H1 (cell line): ENCODE results near the gene TLNRD1. TPM values are rescaled to one million over a fixed set of nuclear protein-coding genes. Genes with fewer than 3 reads are reported as not detected.

ENCODE experiments used
- ATF2 ChIP-seq: IDR thresholded peaks from 2 replicates; pipeline ENCODE4 v1.6.1; 2012; ENCODE audit warnings: low read length, inconsistent platforms
- CHD7 ChIP-seq: fragments of 300-600 bp; sonication (generic); IDR thresholded peaks from 2 replicates; pipeline ENCODE4 v1.7.1; 2012; ENCODE audit warnings: low read length, moderate library complexity, mild to moderate bottlenecking, inconsistent platforms; ENCODE audit not compliant: insufficient replicate concordance
- E2F6 ChIP-seq: IDR thresholded peaks from 2 replicates; pipeline ENCODE4 v1.6.1; 2012; ENCODE audit warnings: inconsistent platforms
- JUN ChIP-seq: IDR thresholded peaks from 2 replicates; pipeline ENCODE4 v1.6.1; 2011; ENCODE audit warnings: low read depth, mild to moderate bottlenecking, improper control_type of control experiment, low read length
- TBP ChIP-seq: IDR thresholded peaks from 2 replicates; pipeline ENCODE4 v1.6.1; 2011; ENCODE audit warnings: low read depth, low read length, improper control_type of control experiment
- ZNF274 ChIP-seq: IDR thresholded peaks from 2 replicates; pipeline ENCODE4 v1.7.0; 2012; ENCODE audit warnings: low read length, borderline replicate concordance; ENCODE audit errors: extremely low read depth
- polyA plus RNA-seq, 7 experiments: library from polyadenylated mRNA; depleted of rRNA in 3 of 7; stranded (reverse) in 5 of 7; unstranded in 2 of 7; fragments of >200 nt in 5 of 7; fragments of 200-250 nt in 2 of 7; gene quantifications; 1 replicate in 5 of 7; 2 replicates in 1 of 7; 4 replicates in 1 of 7; pipeline versions ENCODE4 v1.2.1 to v1.2.3, GENCODE V29; 2011 to 2013; ENCODE audit warnings: missing spikeins in 2 of 7, mixed read lengths in 2 of 7
- total RNA-seq: library from RNA; stranded (reverse); fragmentation: NEBNext Ultra II Directional; extraction: Animal tissue kit (Norgen Biotek cat#: 25700); gene quantifications from 2 replicates; pipeline ENCODE4 v1.2.1, GENCODE V29; 2021

The TLNRD1 gene
- total and polyA plus RNA-seq, 2 of the 8 experiments (the other 6 are each of a cell fraction or from before 2014, with no cell fraction given), result 12.2 to 20.5 TPM

GRCh38 chr15:80989518-80990478 lies 10.9 kb upstream of the TLNRD1 start, which contains the start of gene MESD (continued):
- TF ChIP-seq CHD7, result no peak
- TF ChIP-seq ATF2, result no peak
- TF ChIP-seq JUN, result no peak
- no peak for TF ChIP-seq E2F6
- TF ChIP-seq TBP, result peak; percentile 84
- no peak for TF ChIP-seq ZNF274
